ENCODE measurements around the gene CYTH1. TPM values are rescaled to one million over a fixed set of nuclear protein-coding genes. Genes with fewer than 3 reads are reported as not detected.

The CYTH1 gene
- total and polyA plus RNA-seq, 2 donors (not counting 1 experiment from before 2014, with no cell fraction given): 255 to 353 TPM

- Mint-ChIP-seq H3K9me3 (ENCODE audit: insufficient read depth) (no peaks in the 10 kb centered on the region), H3K4me3 (no peak overlapping the region), H3K27me3 (no peaks in the 10 kb centered on the region), H3K4me1 (peaks cover 14% of the 10 kb centered on the region), H3K27ac (no peak overlapping the region)
- Histone ChIP-seq H3K27ac (ENCODE audit: low read length in 2 of 2) (no peak overlapping the region), H3K79me2 (ENCODE audit: control insufficient read depth, insufficient read depth, low read length) (peaks cover 19% of the 10 kb centered on the region), H3K4me2 (replicated peaks; ENCODE audit: low read depth, low read length, poor library complexity, severe bottlenecking) (no peak overlapping the region), H2AFZ (ENCODE audit: insufficient read depth, low read depth, low read length, poor library complexity, severe bottlenecking) (no peak overlapping the region), H4K20me1 (ENCODE audit: control insufficient read depth, insufficient read depth, low read length, poor library complexity, severe bottlenecking) (no peaks in the 10 kb centered on the region), H3K27me3 (replicated peaks in 1 of 4; ENCODE audit: control extremely low read depth in 1 of 4, control insufficient read depth in 3 of 4, insufficient read depth in 4 of 4, low read length in 3 of 4) (no peaks in the 10 kb centered on the region), H3K9me3 (ENCODE audit: control extremely low read depth in 1 of 3, control insufficient read depth in 2 of 3, insufficient read depth in 1 of 3, low read length in 2 of 3) (no peaks in the 10 kb centered on the region), H3K4me1 (ENCODE audit: control insufficient read depth in 2 of 2, insufficient read depth in 2 of 2, low read length in 2 of 2) (peaks cover 8 to 11% of the 10 kb centered on the region in 2 donors), H3K4me3 (ENCODE audit: control extremely low read depth in 1 of 5, extremely low read depth in 1 of 5, insufficient read depth in 1 of 5, low read depth in 2 of 5, low read length in 4 of 5) (no peak overlapping the region), H3K36me3 (replicated peaks in 1 of 2; ENCODE audit: control extremely low read depth in 1 of 2, control insufficient read depth in 1 of 2, extremely low read depth in 1 of 2, insufficient read depth in 2 of 2, low read length in 1 of 2) (peaks cover 5 to 82% of the 10 kb centered on the region in 2 experiments), H3K9ac (ENCODE audit: low read length) (no peak overlapping the region)
- 85% methylated on average over 7 of the region's 7 CpGs for WGBS (ENCODE audit: insufficient coverage)
- no peak for TF ChIP-seq EZH2 (IDR thresholded peaks at IDR 0.05; ENCODE audit: borderline replicate concordance, insufficient read depth, low read depth, low read length, poor library complexity, severe bottlenecking)
- no peak for TF ChIP-seq CTCF (IDR thresholded peaks at IDR 0.05)
- DNase-seq: no peak
- POLR2A ChIA-PET: no interaction called here
- intact Hi-C loops (cut with micrococcal nuclease): no loop called here
- no peak for ATAC-seq (ENCODE audit: low read depth)
- CTCF ChIA-PET: no interaction called here
These were observed 33.6 kb upstream of the CYTH1 start for GRCh38 chr17:78815696-78816095.

DNA sequence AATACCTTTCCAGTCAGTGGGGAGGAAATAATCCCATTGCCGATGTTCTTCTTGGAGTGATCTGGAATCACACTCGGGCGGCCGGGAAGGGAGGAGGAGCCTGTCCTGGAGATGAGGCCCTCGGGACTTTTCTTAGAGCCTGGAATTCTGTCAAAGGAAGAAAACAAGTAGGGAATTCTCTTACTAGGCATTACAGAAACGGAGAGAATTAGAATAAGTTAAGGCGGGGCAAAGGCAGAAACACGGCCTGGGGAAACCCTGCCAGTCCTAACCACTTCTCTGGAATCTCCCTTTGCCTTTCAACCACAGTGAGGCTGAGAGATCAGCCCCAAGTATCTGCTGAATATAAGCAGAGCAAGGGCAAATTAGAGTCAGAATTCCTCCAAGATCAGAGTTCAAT lies 30.8 kb upstream of the CYTH1 start:
- H3K4me2 ChIP-seq (replicated peaks; ENCODE audit: low read depth, low read length, poor library complexity, severe bottlenecking): no peak overlapping the region
- Mint-ChIP-seq H3K27ac (no peak overlapping the region), H3K4me1 (no peaks in the 10 kb centered on the region), H3K4me3 (no peak overlapping the region), H3K9me3 (ENCODE audit: insufficient read depth) (no peaks in the 10 kb centered on the region), H3K27me3 (no peaks in the 10 kb centered on the region)
- no peak overlapping the region for H2AFZ ChIP-seq (ENCODE audit: insufficient read depth, low read depth, low read length, poor library complexity, severe bottlenecking)
- H3K4me3 ChIP-seq (ENCODE audit: control extremely low read depth in 1 of 5, extremely low read depth in 1 of 5, insufficient read depth in 1 of 5, low read depth in 2 of 5, low read length in 4 of 5): no peak overlapping the region
- TF ChIP-seq EZH2 (IDR thresholded peaks at IDR 0.05; ENCODE audit: borderline replicate concordance, insufficient read depth, low read depth, low read length, poor library complexity, severe bottlenecking) (no peak), CTCF (IDR thresholded peaks at IDR 0.05) (no peak)
- H3K36me3 ChIP-seq (replicated peaks in 1 of 2; ENCODE audit: control extremely low read depth in 1 of 2, control insufficient read depth in 1 of 2, extremely low read depth in 1 of 2, insufficient read depth in 2 of 2, low read length in 1 of 2): peaks cover 3 to 77% of the 10 kb centered on the region in 2 experiments
- no peak overlapping the region for H3K27ac ChIP-seq (ENCODE audit: low read length in 2 of 2)
- H3K79me2 ChIP-seq (ENCODE audit: control insufficient read depth, insufficient read depth, low read length): peaks cover 19% of the 10 kb centered on the region
- no peaks in the 10 kb centered on the region for H4K20me1 ChIP-seq (ENCODE audit: control insufficient read depth, insufficient read depth, low read length, poor library complexity, severe bottlenecking)
- H3K4me1 ChIP-seq (ENCODE audit: control insufficient read depth in 2 of 2, insufficient read depth in 2 of 2, low read length in 2 of 2): no peaks in the 10 kb centered on the region
- DNase-seq (no peak), ATAC-seq (ENCODE audit: low read depth) (no peak)
- H3K9me3 ChIP-seq (ENCODE audit: control extremely low read depth in 1 of 3, control insufficient read depth in 2 of 3, insufficient read depth in 1 of 3, low read length in 2 of 3): no peaks in the 10 kb centered on the region
- no peaks in the 10 kb centered on the region for H3K27me3 ChIP-seq (replicated peaks in 1 of 4; ENCODE audit: control extremely low read depth in 1 of 4, control insufficient read depth in 3 of 4, insufficient read depth in 4 of 4, low read length in 3 of 4)
- ChIA-PET POLR2A (no interaction called here), CTCF (no interaction called here)
- no peak overlapping the region for H3K9ac ChIP-seq (ENCODE audit: low read length)
- 89% methylated on average over 8 of the region's 8 CpGs for WGBS (ENCODE audit: insufficient coverage)
- intact Hi-C loops (cut with micrococcal nuclease): no loop called here

Measured in B cell (primary cell).